NCI-H1417 treated with DMSO at 0.1 percent for 48 hours (cell line): Measurements from ENCODE around the gene AFAP1.

Source experiments
- DNase-seq: peaks from one replicate; lab custom pipeline; 2025; lab: John Stamatoyannopoulos, UW

The AFAP1 gene

GRCh38 chr4:7939377-7940108, at the start of gene AFAP1:
AFAP1 (minus strand) TSS chr4:7939861; CDS start chr4:7872078, 67,783 bp downstream.
- DNase-seq, result peak; percentile 35

GRCh38 chr4:7988437-7988836, 48.8 kb upstream of the AFAP1 start:
- DNase-seq, result no peak

GRCh38 chr4:7987148-7987989, 47.7 kb upstream of the AFAP1 start:
- no peak for DNase-seq

- DNase-seq, result no peak
Observed at GRCh38 chr4:7985891-7986441, 46.3 kb upstream of the AFAP1 start.

GRCh38 chr4:7985072-7985471, 45.4 kb upstream of the AFAP1 start:
- DNase-seq, result no peak

GRCh38 chr4:7984286-7984925, 44.7 kb upstream of the AFAP1 start:
- no peak for DNase-seq

GRCh38 chr4:7983296-7983695, 43.6 kb upstream of the AFAP1 start:
- DNase-seq, result no peak

GRCh38 chr4:7981738-7982394, 42.2 kb upstream of the AFAP1 start:
- DNase-seq, result no peak

GRCh38 chr4:7980036-7980435, 40.4 kb upstream of the AFAP1 start:
- no peak for DNase-seq

GRCh38 chr4:7979652-7979968, 39.9 kb upstream of the AFAP1 start:
- DNase-seq, result no peak

- no peak for DNase-seq
Observed at GRCh38 chr4:7978907-7979651, 39.4 kb upstream of the AFAP1 start.

- DNase-seq, result no peak
Observed at GRCh38 chr4:7978489-7978888, 38.8 kb upstream of the AFAP1 start.

- DNase-seq, result no peak
Observed at GRCh38 chr4:7976634-7977033, 37.0 kb upstream of the AFAP1 start.

- DNase-seq, result no peak
Observed at GRCh38 chr4:7976025-7976424, 36.4 kb upstream of the AFAP1 start.

- no peak for DNase-seq
Observed at GRCh38 chr4:7974425-7974824, 34.8 kb upstream of the AFAP1 start.

- no peak for DNase-seq
Observed at GRCh38 chr4:7973545-7973981, 33.9 kb upstream of the AFAP1 start.

- no peak for DNase-seq
Observed at GRCh38 chr4:7971881-7972500, 32.3 kb upstream of the AFAP1 start.

GRCh38 chr4:7971159-7971631, 31.5 kb upstream of the AFAP1 start:
- DNase-seq, result no peak

- DNase-seq, result no peak
Observed at GRCh38 chr4:7970361-7970946, 30.8 kb upstream of the AFAP1 start.

GRCh38 chr4:7968262-7968896, 28.7 kb upstream of the AFAP1 start:
- no peak for DNase-seq
